Measurements from ENCODE around the gene RNF8.
"Not testable (repeated sequence)": the region's sequence is repeated elsewhere in the genome, so short reads cannot be mapped to it uniquely, and the experiment has no call there.

The RNF8 gene

DNA sequence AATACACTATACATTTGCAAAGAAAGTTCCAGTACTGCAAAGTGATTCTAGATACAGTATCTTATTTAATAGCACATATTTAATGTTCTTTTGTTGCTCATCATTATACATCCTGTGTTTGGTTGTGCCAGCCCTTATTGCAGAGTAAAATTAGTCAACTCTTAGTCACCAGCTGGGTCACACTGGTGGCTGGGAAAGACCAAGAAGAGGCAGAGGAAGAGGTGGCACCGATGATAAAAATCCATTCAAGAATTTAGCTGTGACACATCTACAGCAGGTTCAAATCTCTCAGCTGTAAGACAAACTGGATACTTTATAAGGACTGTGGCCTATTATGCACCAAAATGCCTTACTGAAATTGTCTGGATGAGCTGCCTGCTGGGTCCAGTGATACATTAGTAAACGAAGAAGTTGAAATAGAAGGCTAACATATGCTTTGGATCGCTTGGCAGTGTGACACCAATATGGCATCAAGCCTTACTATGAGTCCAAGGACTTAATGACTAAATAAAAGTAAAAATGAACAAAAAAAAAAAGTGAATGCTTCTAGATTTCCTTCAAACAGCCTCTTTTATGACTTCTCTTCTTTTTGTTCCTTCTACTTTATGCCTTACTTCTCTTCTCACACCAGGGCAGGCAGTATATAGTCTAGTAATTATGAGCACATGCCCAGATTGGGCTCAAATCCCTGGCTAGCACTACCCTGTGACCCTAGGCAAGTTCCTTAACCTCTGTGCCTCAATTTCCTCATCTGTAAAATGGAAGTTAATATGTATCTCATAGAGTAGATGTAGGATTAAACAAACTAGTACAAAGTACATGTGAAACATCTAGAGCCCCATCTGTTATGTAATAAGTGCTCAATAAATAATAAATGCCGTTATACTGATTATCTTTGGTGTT lies 29.4 kb upstream of the RNF8 start:
- no peaks in the 10 kb centered on the region for H3K4me1 ChIP-seq (ENCODE audit: low read length)
- no peak overlapping the region for H3K27ac ChIP-seq (ENCODE audit: low read length)
- H3K9me3 ChIP-seq (ENCODE audit: insufficient read depth, low read length), result no peaks in the 10 kb centered on the region
- no peaks in the 10 kb centered on the region for H3K79me2 ChIP-seq (ENCODE audit: low read length)
- no peaks in the 10 kb centered on the region for H4K20me1 ChIP-seq (ENCODE audit: insufficient read depth, low read length)
- peaks cover 5% of the 10 kb centered on the region for H3K36me3 ChIP-seq (replicated peaks; ENCODE audit: low read depth, low read length)
- TF ChIP-seq, protein P1, sequence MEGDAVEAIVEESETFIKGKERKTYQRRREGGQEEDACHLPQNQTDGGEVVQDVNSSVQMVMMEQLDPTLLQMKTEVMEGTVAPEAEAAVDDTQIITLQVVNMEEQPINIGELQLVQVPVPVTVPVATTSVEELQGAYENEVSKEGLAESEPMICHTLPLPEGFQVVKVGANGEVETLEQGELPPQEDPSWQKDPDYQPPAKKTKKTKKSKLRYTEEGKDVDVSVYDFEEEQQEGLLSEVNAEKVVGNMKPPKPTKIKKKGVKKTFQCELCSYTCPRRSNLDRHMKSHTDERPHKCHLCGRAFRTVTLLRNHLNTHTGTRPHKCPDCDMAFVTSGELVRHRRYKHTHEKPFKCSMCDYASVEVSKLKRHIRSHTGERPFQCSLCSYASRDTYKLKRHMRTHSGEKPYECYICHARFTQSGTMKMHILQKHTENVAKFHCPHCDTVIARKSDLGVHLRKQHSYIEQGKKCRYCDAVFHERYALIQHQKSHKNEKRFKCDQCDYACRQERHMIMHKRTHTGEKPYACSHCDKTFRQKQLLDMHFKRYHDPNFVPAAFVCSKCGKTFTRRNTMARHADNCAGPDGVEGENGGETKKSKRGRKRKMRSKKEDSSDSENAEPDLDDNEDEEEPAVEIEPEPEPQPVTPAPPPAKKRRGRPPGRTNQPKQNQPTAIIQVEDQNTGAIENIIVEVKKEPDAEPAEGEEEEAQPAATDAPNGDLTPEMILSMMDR (IDR thresholded peaks at IDR 0.05; ENCODE audit: low read depth, low read length), result no peak
- TF ChIP-seq EZH2phosphoT487 (IDR thresholded peaks at IDR 0.05; ENCODE audit: low read depth), result no peak
- H3K4me3 ChIP-seq (ENCODE audit: low read length), result no peak overlapping the region
- H2AFZ ChIP-seq (ENCODE audit: low read depth, low read length), result no peak overlapping the region
- H3K27me3 ChIP-seq (ENCODE audit: low read depth, low read length), result no peaks in the 10 kb centered on the region
- H3K9ac ChIP-seq (ENCODE audit: low read length), result no peak overlapping the region
- no peak overlapping the region for H3K4me2 ChIP-seq (ENCODE audit: low read length)

DNA sequence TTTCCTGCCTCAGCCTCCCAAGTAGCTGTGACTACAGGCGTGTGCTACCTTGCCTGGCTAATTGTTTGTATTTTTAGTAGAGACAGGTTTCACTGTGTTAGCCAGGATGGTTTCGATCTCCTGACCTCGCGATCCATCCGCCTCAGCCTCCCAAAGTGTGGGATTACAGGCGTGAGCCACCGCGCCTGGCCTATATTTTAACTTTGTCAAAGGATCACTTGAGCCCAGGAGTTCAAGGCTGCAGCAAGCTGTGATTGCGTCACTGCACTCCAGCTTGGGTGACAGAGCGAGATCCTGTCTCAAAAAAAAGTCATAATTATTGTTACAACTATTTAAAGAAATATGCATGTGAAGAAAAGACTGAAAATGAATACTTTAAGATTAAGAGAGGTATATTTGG lies 23.4 kb upstream of the RNF8 start:
- not testable (repeated sequence) for H4K20me1 ChIP-seq (ENCODE audit: insufficient read depth, low read length); H3K79me2 ChIP-seq (ENCODE audit: low read length); H3K9me3 ChIP-seq (ENCODE audit: insufficient read depth, low read length); H3K27me3 ChIP-seq (ENCODE audit: low read depth, low read length); H3K4me3 ChIP-seq (ENCODE audit: low read length); H3K4me1 ChIP-seq (ENCODE audit: low read length); H2AFZ ChIP-seq (ENCODE audit: low read depth, low read length); H3K27ac ChIP-seq (ENCODE audit: low read length); H3K4me2 ChIP-seq (ENCODE audit: low read length); H3K9ac ChIP-seq (ENCODE audit: low read length); H3K36me3 ChIP-seq (replicated peaks; ENCODE audit: low read depth, low read length)

DNA sequence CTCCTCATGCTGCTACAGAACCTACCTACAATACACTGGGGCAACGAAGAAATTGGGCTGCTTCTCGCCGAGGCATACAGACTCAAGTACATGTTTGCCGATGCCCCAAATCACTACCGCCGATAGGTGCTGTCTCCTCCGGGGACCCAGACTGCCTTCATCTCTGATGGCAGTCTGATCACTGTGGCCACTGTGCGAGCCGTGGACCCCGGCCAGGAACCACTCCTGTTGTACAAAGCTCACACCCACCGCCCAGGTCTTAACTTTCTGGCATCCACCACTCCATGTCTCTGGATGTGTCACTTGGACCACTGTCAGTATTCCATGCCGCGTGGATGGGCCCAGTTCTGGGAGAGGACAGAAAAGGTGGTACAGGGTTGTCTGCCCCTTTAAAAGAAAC lies 22.7 kb upstream of the RNF8 start:
- H3K4me1 ChIP-seq (ENCODE audit: low read length), result no peaks in the 10 kb centered on the region
- no peaks in the 10 kb centered on the region for H3K9me3 ChIP-seq (ENCODE audit: insufficient read depth, low read length)
- TF ChIP-seq EZH2phosphoT487 (IDR thresholded peaks at IDR 0.05; ENCODE audit: low read depth), result no peak

DNA sequence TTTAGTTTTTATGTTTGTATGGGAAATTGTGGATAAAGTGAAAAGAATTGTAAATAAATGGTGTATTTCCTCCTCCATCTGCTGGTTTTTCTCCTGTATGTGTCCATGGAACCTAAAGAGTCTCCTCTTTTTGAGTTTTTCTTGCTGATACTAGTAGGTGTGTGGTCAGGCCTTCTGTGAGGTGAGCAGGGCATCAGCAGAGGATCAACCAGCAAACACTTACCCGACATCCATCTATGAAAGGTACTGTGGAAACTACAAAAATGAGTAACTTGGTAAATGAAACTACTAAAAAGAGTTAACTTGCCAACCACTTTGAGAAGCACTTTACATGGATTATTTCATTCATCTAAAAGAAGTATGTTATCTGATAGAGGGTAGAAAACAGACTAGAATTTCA lies 20.9 kb upstream of the RNF8 start:
- Histone ChIP-seq H3K27ac (ENCODE audit: low read length) (no peak overlapping the region), H3K4me2 (ENCODE audit: low read length) (no peak overlapping the region), H2AFZ (ENCODE audit: low read depth, low read length) (no peak overlapping the region), H3K4me1 (ENCODE audit: low read length) (no peaks in the 10 kb centered on the region), H3K9ac (ENCODE audit: low read length) (no peak overlapping the region), H3K4me3 (ENCODE audit: low read length) (no peak overlapping the region), H3K79me2 (ENCODE audit: low read length) (no peaks in the 10 kb centered on the region), H3K9me3 (ENCODE audit: insufficient read depth, low read length) (no peaks in the 10 kb centered on the region), H3K27me3 (ENCODE audit: low read depth, low read length) (no peaks in the 10 kb centered on the region), H3K36me3 (replicated peaks; ENCODE audit: low read depth, low read length) (peaks cover 10% of the 10 kb centered on the region), H4K20me1 (ENCODE audit: insufficient read depth, low read length) (no peaks in the 10 kb centered on the region)
- TF ChIP-seq EZH2phosphoT487 (IDR thresholded peaks at IDR 0.05; ENCODE audit: low read depth), result no peak
- TF ChIP-seq, protein P1 (IDR thresholded peaks at IDR 0.05; ENCODE audit: low read depth, low read length), result no peak

More for the DNA sequence above, 22.7 kb upstream of the RNF8 start:
- H4K20me1 ChIP-seq (ENCODE audit: insufficient read depth, low read length), result no peaks in the 10 kb centered on the region
- H2AFZ ChIP-seq (ENCODE audit: low read depth, low read length), result no peak overlapping the region
- H3K4me3 ChIP-seq (ENCODE audit: low read length), result no peak overlapping the region
- no peak overlapping the region for H3K27ac ChIP-seq (ENCODE audit: low read length)
- H3K4me2 ChIP-seq (ENCODE audit: low read length), result no peak overlapping the region
- H3K36me3 ChIP-seq (replicated peaks; ENCODE audit: low read depth, low read length), result peaks cover 10% of the 10 kb centered on the region
- H3K27me3 ChIP-seq (ENCODE audit: low read depth, low read length), result no peaks in the 10 kb centered on the region
- H3K79me2 ChIP-seq (ENCODE audit: low read length), result no peaks in the 10 kb centered on the region
- H3K9ac ChIP-seq (ENCODE audit: low read length), result no peak overlapping the region

DNA sequence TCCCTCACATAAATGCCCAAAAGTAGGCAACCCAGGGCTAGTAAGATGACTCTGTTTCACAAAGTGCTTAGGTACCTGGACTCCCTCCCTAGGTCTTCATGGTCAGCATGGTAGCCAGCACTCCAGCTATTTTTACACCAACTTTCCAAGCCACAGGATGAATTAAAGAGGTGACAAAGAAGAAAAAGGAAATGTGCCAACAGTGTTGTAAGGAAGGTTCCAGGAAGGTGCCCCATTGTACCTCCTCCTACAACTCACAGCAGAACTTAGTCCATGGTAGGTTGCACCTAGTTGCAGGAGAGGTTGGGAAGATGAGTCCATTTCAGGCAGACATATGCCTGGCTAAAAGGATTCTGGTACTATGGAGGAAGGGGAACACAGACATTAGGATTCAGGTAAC lies 19.7 kb upstream of the RNF8 start:
- Histone ChIP-seq H3K4me1 (ENCODE audit: low read length) (no peaks in the 10 kb centered on the region), H4K20me1 (ENCODE audit: insufficient read depth, low read length) (no peaks in the 10 kb centered on the region), H3K9me3 (ENCODE audit: insufficient read depth, low read length) (no peaks in the 10 kb centered on the region), H3K79me2 (ENCODE audit: low read length) (no peaks in the 10 kb centered on the region), H3K4me3 (ENCODE audit: low read length) (no peak overlapping the region), H2AFZ (ENCODE audit: low read depth, low read length) (no peak overlapping the region), H3K27me3 (ENCODE audit: low read depth, low read length) (no peaks in the 10 kb centered on the region), H3K36me3 (replicated peaks; ENCODE audit: low read depth, low read length) (peaks cover 10% of the 10 kb centered on the region), H3K4me2 (ENCODE audit: low read length) (no peak overlapping the region), H3K27ac (ENCODE audit: low read length) (no peak overlapping the region), H3K9ac (ENCODE audit: low read length) (no peak overlapping the region)
- no peak for TF ChIP-seq EZH2phosphoT487 (IDR thresholded peaks at IDR 0.05; ENCODE audit: low read depth)
- TF ChIP-seq, protein P1 (IDR thresholded peaks at IDR 0.05; ENCODE audit: low read depth, low read length), result no peak

DNA sequence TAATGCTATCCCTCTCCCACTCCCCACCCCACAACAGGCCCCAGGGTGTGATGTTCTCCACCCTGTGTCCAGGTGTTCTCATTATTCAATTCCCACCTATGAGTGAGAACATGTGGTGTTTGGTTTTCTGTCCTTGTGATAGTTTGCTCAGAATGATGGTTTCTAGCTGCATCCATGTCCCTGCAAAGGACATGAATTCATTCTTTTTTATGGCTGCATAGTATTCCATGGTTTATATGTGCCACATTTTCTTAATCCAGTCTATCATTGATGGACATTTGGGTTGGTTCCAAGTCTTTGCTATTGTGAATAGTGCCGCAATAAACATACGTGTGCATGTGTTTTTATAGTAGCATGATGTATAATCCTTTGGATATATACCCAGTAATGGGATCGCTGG lies 15.5 kb upstream of the RNF8 start:
- H3K27me3 ChIP-seq (ENCODE audit: low read depth, low read length); H3K36me3 ChIP-seq (replicated peaks; ENCODE audit: low read depth, low read length); H4K20me1 ChIP-seq (ENCODE audit: insufficient read depth, low read length); H2AFZ ChIP-seq (ENCODE audit: low read depth, low read length); H3K4me1 ChIP-seq (ENCODE audit: low read length); H3K4me3 ChIP-seq (ENCODE audit: low read length); H3K79me2 ChIP-seq (ENCODE audit: low read length); H3K9ac ChIP-seq (ENCODE audit: low read length); H3K9me3 ChIP-seq (ENCODE audit: insufficient read depth, low read length); H3K27ac ChIP-seq (ENCODE audit: low read length); H3K4me2 ChIP-seq (ENCODE audit: low read length): not testable (repeated sequence)

Data from OCI-LY3 (cell line).